WTC11 (cell line): Measurements from ENCODE around the gene TBC1D1. TPM values are rescaled to one million over a fixed set of nuclear protein-coding genes. Genes with fewer than 3 reads are reported as not detected.

Experiments used
- ATAC-seq: fragments of 200-7000 bp; cut with Tn5 transposase; 2 replicates; pipeline ENCODE4 v1.10.0; 2021; ENCODE audit warnings: mild to moderate bottlenecking, moderate library complexity
- CTCF ChIA-PET: fragments of 300-600 bp; sonication (Branson Sonifier 250); formaldehyde crosslinking; loops from one replicate; lab custom pipeline; 2021; ENCODE audit warnings: antibody characterized with exemption; lab: Charles Lee
- POLR2A ChIA-PET: fragments of 350-600 bp; sonication (Branson Sonifier 250); formaldehyde crosslinking; loops from one replicate; lab custom pipeline; 2021; ENCODE audit warnings: antibody characterized with exemption; lab: Charles Lee
- DNase-seq: peaks from one replicate; pipeline ENCODE4 v3.0.0; 2021; ENCODE audit warnings: low spot score
- H3K27ac Mint-ChIP-seq: 2 replicates; pipeline ENCODE4 v1.8.0; 2021; ENCODE audit warnings: mixed read lengths
- H3K27me3 Mint-ChIP-seq: 2 replicates; pipeline ENCODE4 v1.8.0; 2021; ENCODE audit warnings: low read depth, mild to moderate bottlenecking, moderate library complexity, mixed read lengths
- H3K36me3 Mint-ChIP-seq: 2 replicates; pipeline ENCODE4 v1.8.0; 2021; ENCODE audit warnings: mixed read lengths
- H3K4me1 Mint-ChIP-seq: 2 replicates; pipeline ENCODE4 v1.8.0; 2022; ENCODE audit warnings: mixed read lengths
- H3K4me3 Mint-ChIP-seq: 2 replicates; pipeline ENCODE4 v1.8.0; 2021; ENCODE audit warnings: mild to moderate bottlenecking, moderate library complexity, mixed read lengths
- H3K9me3 Mint-ChIP-seq: 2 replicates; pipeline ENCODE4 v1.8.0; 2021; ENCODE audit warnings: mixed read lengths
- AR ChIP-seq: fragments of 250-450 bp; sonication (Bioruptor Pico); IDR thresholded peaks from 2 replicates; pipeline ENCODE4 v1.9.0; 2021; ENCODE audit warnings: mild to moderate bottlenecking
- ATF6 ChIP-seq: sonication (generic); formaldehyde crosslinking; IDR thresholded peaks from 2 replicates; pipeline ENCODE4 v1.8.1; 2023; ENCODE audit warnings: mild to moderate bottlenecking, missing genetic modification reagents
- ESRRA ChIP-seq: sonication (generic); formaldehyde crosslinking; IDR thresholded peaks from 2 replicates; pipeline ENCODE4 v1.8.1; 2022; ENCODE audit warnings: mild to moderate bottlenecking, missing genetic modification reagents, borderline replicate concordance
- FOXP1 ChIP-seq: sonication (generic); formaldehyde crosslinking; IDR thresholded peaks from 2 replicates; pipeline ENCODE4 v1.8.0; 2022; ENCODE audit warnings: missing genetic modification reagents, mild to moderate bottlenecking, moderate library complexity, borderline replicate concordance
- HMGA2 ChIP-seq: fragments of 250-450 bp; sonication (Bioruptor Pico); IDR thresholded peaks from 2 replicates; pipeline ENCODE4 v1.4.0; 2021; ENCODE audit warnings: mild to moderate bottlenecking, moderate library complexity
- SMAD4 ChIP-seq: sonication (generic); formaldehyde crosslinking; IDR thresholded peaks from 2 replicates; pipeline ENCODE4 v1.8.0; 2022; ENCODE audit warnings: mild to moderate bottlenecking, missing genetic modification reagents
- TCF7 ChIP-seq: sonication (generic); formaldehyde crosslinking; IDR thresholded peaks from 2 replicates; pipeline ENCODE4 v1.8.0; 2022; ENCODE audit warnings: mild to moderate bottlenecking, low read depth, missing genetic modification reagents, moderate library complexity
- USF2 ChIP-seq: sonication (generic); formaldehyde crosslinking; IDR thresholded peaks from 2 replicates; pipeline ENCODE4 v1.8.1; 2023; ENCODE audit warnings: mild to moderate bottlenecking, missing genetic modification reagents, moderate library complexity
- ZMAT4 ChIP-seq: fragments of 250-450 bp; sonication (Bioruptor Pico); IDR thresholded peaks from 2 replicates; pipeline ENCODE4 v1.9.0; 2021; ENCODE audit warnings: mild to moderate bottlenecking
- ZNF425 ChIP-seq: fragments of 250-450 bp; sonication (Bioruptor Pico); conservative IDR thresholded peaks from 2 replicates; pipeline ENCODE4 v1.9.0; 2021; ENCODE audit warnings: mild to moderate bottlenecking
- ZNF532 ChIP-seq: fragments of 250-450 bp; sonication (Bioruptor Pico); IDR thresholded peaks from 2 replicates; pipeline ENCODE4 v1.9.0; 2021; ENCODE audit warnings: mild to moderate bottlenecking, borderline replicate concordance
- total RNA-seq: library from RNA; stranded (reverse); gene quantifications from 3 replicates; pipeline ENCODE4 v1.2.3, GENCODE V29; 2021

The TBC1D1 gene
- total RNA-seq, 1 experiment from 2014 or later: 134 TPM

GRCh38 chr4:38154681-38155588 is 264.1 kb downstream of the TBC1D1 start:
- CTCF ChIA-PET: interaction anchor here (0.7 to 2.6 kb wide), 6 partner anchors 25 to 627 kb away, joined by 3 to 13 read pairs (median 4); partner anchors contain the start of gene TLR10
- ATAC-seq: peak; percentile 52
- no peaks in the 10 kb centered on the region for H3K36me3 Mint-ChIP-seq
- no peak overlapping the region for H3K27ac Mint-ChIP-seq
- POLR2A ChIA-PET: interaction anchor here (0.7 kb wide), 1 partner anchor 42 kb away, joined by 4 read pairs; no protein-coding TSS in a partner anchor
- DNase-seq: no peak
- H3K27me3 Mint-ChIP-seq: no peaks in the 10 kb centered on the region; the same call in 1 of the 2 replicates
- no peak overlapping the region for H3K4me3 Mint-ChIP-seq
- H3K9me3 Mint-ChIP-seq: no peaks in the 10 kb centered on the region
- peaks cover 20% of the 10 kb centered on the region for H3K4me1 Mint-ChIP-seq
- TF ChIP-seq ESRRA (CRISPR knock-in tag): no peak
- no peak for TF ChIP-seq AR (CRISPR knock-in tag)
- TF ChIP-seq ZNF425 (CRISPR knock-in tag): no peak
- TF ChIP-seq ATF6 (CRISPR knock-in tag): no peak
- no peak for TF ChIP-seq ZNF532
- TF ChIP-seq FOXP1: no peak
- TF ChIP-seq SMAD4 (CRISPR knock-in tag): no peak
- no peak for TF ChIP-seq USF2
- TF ChIP-seq ZMAT4 (CRISPR knock-in tag): no peak
- no peak for TF ChIP-seq TCF7 (CRISPR knock-in tag)
- no peak for TF ChIP-seq HMGA2 (CRISPR knock-in tag)
